ENCODE measurements around the gene PI4KB.

DNA sequence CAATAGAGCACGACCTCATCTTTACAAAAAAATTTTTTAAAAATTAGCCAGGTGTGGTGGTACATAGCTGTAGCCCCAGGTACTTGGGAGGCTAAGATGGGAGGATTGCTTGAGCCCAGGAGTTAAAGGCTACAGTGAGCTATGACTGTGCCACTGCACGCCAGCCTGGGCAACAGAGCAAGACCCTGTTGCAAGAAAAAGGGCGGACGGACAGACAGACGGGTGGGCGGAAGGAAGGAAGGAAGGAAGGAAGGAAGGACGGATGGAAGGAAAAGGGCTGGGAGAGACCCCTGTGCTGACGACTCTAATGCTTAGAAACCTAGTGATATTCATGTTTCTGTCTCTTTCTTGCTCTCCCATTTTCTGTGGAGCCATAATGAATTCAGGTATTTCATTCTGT is 14.4 kb downstream of the PI4KB start:
- no peak for TF ChIP-seq POLR2A (IDR thresholded peaks at IDR 0.05)
- no peak for TF ChIP-seq CTCF (IDR thresholded peaks at IDR 0.05)
- TF ChIP-seq POLR2AphosphoS5 (IDR thresholded peaks at IDR 0.05), result no peak

Measured in breast epithelium (tissue), 3 donors.